HCT116 (cell line): Measurements from ENCODE around the gene ENOX1. TPM values are rescaled to one million over a fixed set of nuclear protein-coding genes. Genes with fewer than 3 reads are reported as not detected.

Experiments used
- ATAC-seq: fragments of 200-7000 bp; cut with Tn5 transposase; 2 replicates; pipeline ENCODE4 v1.9.1; 2020; ENCODE audit warnings: mild to moderate bottlenecking, moderate library complexity
- BruUV-seq: library from RNA; stranded (reverse); fragments of 400-500 nt; replicated peaks from 2 replicates; lab custom pipeline; 2021; lab: Mats Ljungman, UMichigan
- CTCF ChIA-PET: fragments of 300-600 bp; sonication (Branson Sonifier 250); formaldehyde crosslinking; loops from one replicate; lab custom pipeline; 2021; ENCODE audit warnings: antibody characterized with exemption; lab: Charles Lee
- POLR2A ChIA-PET: fragments of 300-600, 350-600 bp; sonication (Branson Sonifier 250); formaldehyde crosslinking; loops from one replicate; lab custom pipeline; 2021; ENCODE audit warnings: antibody characterized with exemption; lab: Charles Lee
- RAD21 ChIA-PET, 2 experiments: fragments of 300-600 bp; sonication (Branson Sonifier 250); formaldehyde crosslinking; loops; one replicate each; lab custom pipeline; 2023; ENCODE audit warnings: low total read pairs in 2 of 2; ENCODE audit not compliant: uncharacterized antibody in 2 of 2, unreplicated experiment in 2 of 2, low non-redundant PET in 1 of 2; lab: Charles Lee
- DNase-seq: peaks from one replicate; pipeline ENCODE4 v3.0.0-alpha.2; 2010; ENCODE audit warnings: low read depth, low spot score
- H2AFZ ChIP-seq: fragments of 200-600 bp; shearing (Covaris generic), sonication (generic); 2 replicates; pipeline ENCODE4 v1.6.1; 2017; ENCODE audit warnings: low read depth, mixed run types, mixed read lengths, antibody characterized with exemption, low read length; ENCODE audit not compliant: poor library complexity, severe bottlenecking
- H3K27ac ChIP-seq: 2 replicates; pipeline ENCODE4 v1.5.1; 2012; ENCODE audit warnings: low read depth, low read length
- H3K27me3 ChIP-seq: fragments of 200-600 bp; sonication (generic); 2 replicates; pipeline ENCODE4 v1.6.1; 2016; ENCODE audit warnings: mixed run types, low read length, mixed read lengths; ENCODE audit not compliant: insufficient read depth
- H3K36me3 ChIP-seq, 2 experiments: fragments of 200-500 bp in 1 of 2; fragments of 200-600 bp in 1 of 2; sonication (Bioruptor generic) in 1 of 2; sonication (generic) in 1 of 2; 2 replicates each; pipeline versions ENCODE4 v1.5.1 to v1.6.1; 2014 to 2016; ENCODE audit warnings: low read length in 2 of 2, inconsistent platforms in 1 of 2, mixed read lengths in 1 of 2, mixed run types in 1 of 2; ENCODE audit not compliant: insufficient read depth in 2 of 2, control insufficient read depth in 1 of 2
- H3K4me1 ChIP-seq, 2 experiments: fragments of 200-600 bp in 1 of 2; sonication (generic) in 1 of 2; 2 replicates each; pipeline versions ENCODE4 v1.5.1 to v1.6.1; 2012 to 2017; ENCODE audit warnings: low read length in 2 of 2, inconsistent platforms in 1 of 2, mild to moderate bottlenecking in 1 of 2, mixed read lengths in 1 of 2, mixed run types in 1 of 2, moderate library complexity in 1 of 2; ENCODE audit not compliant: insufficient read depth in 2 of 2, control insufficient read depth in 1 of 2
- H3K4me2 ChIP-seq: fragments of 200-600 bp; sonication (generic); 2 replicates; pipeline ENCODE4 v1.6.1; 2017; ENCODE audit warnings: mixed run types, low read length, mixed read lengths
- H3K4me3 ChIP-seq, 2 experiments: fragments of 200-600 bp in 1 of 2; sonication (generic) in 1 of 2; replicated peaks in 1 of 2; 2 replicates each; pipeline ENCODE4 v1.5.1; 2011 to 2016; ENCODE audit warnings: low read length in 2 of 2, control low read depth in 1 of 2, low read depth in 1 of 2, mild to moderate bottlenecking in 1 of 2, mixed read lengths in 1 of 2, mixed run types in 1 of 2
- H3K79me2 ChIP-seq: fragments of 200-600 bp; sonication (generic); 2 replicates; pipeline ENCODE4 v1.6.1; 2017; ENCODE audit warnings: mild to moderate bottlenecking, mixed run types, low read length, moderate library complexity, mixed read lengths; ENCODE audit not compliant: insufficient read depth
- H3K9ac ChIP-seq: fragments of 200-600 bp; sonication (generic); 2 replicates; pipeline ENCODE4 v1.6.1; 2016; ENCODE audit warnings: low read length, mixed read lengths
- H3K9me2 ChIP-seq: fragments of 200-600 bp; sonication (generic), shearing (Covaris generic); 2 replicates; pipeline ENCODE4 v1.6.1; 2017; ENCODE audit warnings: mixed run types, mild to moderate bottlenecking, moderate library complexity; ENCODE audit not compliant: insufficient read depth
- H3K9me3 ChIP-seq, 2 experiments: fragments of 200-500 bp in 1 of 2; fragments of 200-600 bp in 1 of 2; sonication (Bioruptor generic) in 1 of 2; sonication (generic) in 1 of 2; 2 replicates each; pipeline ENCODE4 v1.6.1; 2014 to 2017; ENCODE audit warnings: low read length in 2 of 2, mixed read lengths in 2 of 2, inconsistent platforms in 1 of 2, low read depth in 1 of 2, mild to moderate bottlenecking in 1 of 2, mixed run types in 1 of 2, moderate library complexity in 1 of 2; ENCODE audit not compliant: control insufficient read depth in 1 of 2, insufficient read depth in 1 of 2
- H4K20me1 ChIP-seq: fragments of 200-600 bp; sonication (generic), shearing (Covaris generic); 2 replicates; pipeline ENCODE4 v1.6.1; 2017; ENCODE audit warnings: mixed run types, mild to moderate bottlenecking, moderate library complexity; ENCODE audit not compliant: insufficient read depth
- CBX3 ChIP-seq: IDR thresholded peaks from 2 replicates; pipeline ENCODE4 v1.6.1; 2012; ENCODE audit warnings: low read depth
- EZH2 ChIP-seq: fragments of 200-600 bp; sonication (generic); IDR thresholded peaks from 2 replicates; pipeline ENCODE4 v1.6.1; 2017; ENCODE audit warnings: antibody characterized with exemption, mixed run types
- JUND ChIP-seq: IDR thresholded peaks from 2 replicates; pipeline ENCODE4 v1.6.1; 2012
- RAD21 ChIP-seq: IDR thresholded peaks from 2 replicates; pipeline ENCODE4 v1.6.1; 2012; ENCODE audit warnings: low read depth, mild to moderate bottlenecking
- SP1 ChIP-seq: IDR thresholded peaks from 2 replicates; pipeline ENCODE4 v1.6.1; 2012; ENCODE audit warnings: low read depth
- TCF7L2 ChIP-seq: IDR thresholded peaks from 2 replicates; pipeline ENCODE4 v1.7.0; 2011; ENCODE audit warnings: borderline replicate concordance, inconsistent platforms; ENCODE audit not compliant: insufficient read depth, insufficient read length; ENCODE audit errors: extremely low read depth
- YY1 ChIP-seq: IDR thresholded peaks from 2 replicates; pipeline ENCODE4 v1.6.1; 2011; ENCODE audit warnings: low read length, low read depth, moderate library complexity, mild to moderate bottlenecking; ENCODE audit not compliant: insufficient replicate concordance; ENCODE audit errors: extremely low read depth
- ZFX ChIP-seq: fragments of 450-650 bp; IDR thresholded peaks from 2 replicates; pipeline ENCODE4 v1.6.1; 2017
- ZNF274 ChIP-seq: fragments of 200-500 bp; sonication (Bioruptor generic); IDR thresholded peaks from 2 replicates; pipeline ENCODE4 v1.6.1; 2014; ENCODE audit warnings: mild to moderate bottlenecking, low read depth, low read length, inconsistent platforms
- intact Hi-C: fragments of 100-400 bp; cut with micrococcal nuclease; formaldehyde crosslinking; loops from 2 replicates; pipeline ENCODE4 v1.10.0; 2022
- total RNA-seq: library from RNA; stranded (reverse); gene quantifications from one replicate; pipeline ENCODE4 v1.2.1, GENCODE V29; 2021; ENCODE audit not compliant: unreplicated experiment
- TF ChIP-seq, protein P1 (sequence below): IDR thresholded peaks from 2 replicates; pipeline ENCODE4 v1.6.1; 2012
- TF ChIP-seq, protein P2 (sequence below): IDR thresholded peaks from 2 replicates; pipeline ENCODE4 v1.6.1; 2012; ENCODE audit warnings: low read depth

Gene ENOX1
- total RNA-seq, 1 experiment from 2014 or later, result 4.5 TPM

DNA sequence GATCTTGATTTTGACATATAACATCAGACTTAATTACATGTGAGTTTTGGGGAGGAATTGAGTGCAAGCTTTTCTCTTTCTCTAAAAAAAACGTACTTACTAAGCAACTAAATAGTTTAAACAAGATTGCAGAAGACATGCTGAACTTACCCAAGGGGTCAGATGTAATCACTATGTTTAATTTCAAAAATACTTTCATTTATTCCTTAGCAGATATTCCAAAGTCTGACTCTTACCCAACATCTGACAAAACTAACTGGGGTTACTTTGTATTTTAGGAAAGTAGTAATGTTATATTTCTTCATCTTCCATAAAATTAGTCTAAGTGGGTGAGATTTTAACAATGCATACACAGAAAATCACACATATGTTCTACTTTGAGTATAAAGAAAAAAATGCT, 493.2 kb downstream of the ENOX1 start:
- Histone ChIP-seq H3K36me3 (no peaks in the 10 kb centered on the region), H3K9me2 (no peaks in the 10 kb centered on the region), H2AFZ (no peak overlapping the region), H4K20me1 (no peaks in the 10 kb centered on the region), H3K79me2 (no peaks in the 10 kb centered on the region), H3K27ac (no peak overlapping the region), H3K9me3 (no peaks in the 10 kb centered on the region), H3K27me3 (no peaks in the 10 kb centered on the region), H3K4me1 (no peaks in the 10 kb centered on the region), H3K9ac (no peak overlapping the region), H3K4me3 (no peak overlapping the region), H3K4me2 (no peak overlapping the region)
- ChIA-PET CTCF (no interaction called here), POLR2A (no interaction called here), RAD21 (no interaction called here)
- intact Hi-C loops, result no loop called here
- ATAC-seq (no peak), DNase-seq (no peak)
- BruUV-seq, result no TSS peak
- TF ChIP-seq, protein P1, sequence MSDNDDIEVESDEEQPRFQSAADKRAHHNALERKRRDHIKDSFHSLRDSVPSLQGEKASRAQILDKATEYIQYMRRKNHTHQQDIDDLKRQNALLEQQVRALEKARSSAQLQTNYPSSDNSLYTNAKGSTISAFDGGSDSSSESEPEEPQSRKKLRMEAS, result no peak

DNA sequence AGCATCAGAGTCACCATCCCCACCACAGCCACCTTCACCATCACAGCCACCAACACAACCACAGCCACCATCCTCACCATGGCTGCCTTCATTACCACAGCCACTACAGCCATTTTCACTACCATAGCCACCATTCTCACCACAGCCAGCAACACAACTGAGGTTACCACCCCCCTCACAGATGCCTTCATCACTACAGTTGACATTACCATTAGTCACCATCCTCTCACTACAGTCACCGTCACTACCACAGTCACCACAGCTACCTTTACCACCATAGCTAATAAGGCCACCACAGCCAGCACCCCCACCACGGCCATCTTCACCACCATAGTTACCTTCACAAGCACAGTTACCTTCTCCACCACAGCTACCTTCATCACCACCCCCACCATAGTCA, 493.8 kb downstream of the ENOX1 start:
- POLR2A ChIA-PET, result no interaction called here
- ATAC-seq (no peak), DNase-seq (no peak)
- H3K9ac ChIP-seq, result no peak overlapping the region
- no peak overlapping the region for H3K4me2 ChIP-seq
- H3K27me3 ChIP-seq, result no peaks in the 10 kb centered on the region
- RAD21 ChIA-PET, result no interaction called here
- no peak overlapping the region for H3K4me3 ChIP-seq
- H3K27ac ChIP-seq, result no peak overlapping the region
- TF ChIP-seq, protein P2, sequence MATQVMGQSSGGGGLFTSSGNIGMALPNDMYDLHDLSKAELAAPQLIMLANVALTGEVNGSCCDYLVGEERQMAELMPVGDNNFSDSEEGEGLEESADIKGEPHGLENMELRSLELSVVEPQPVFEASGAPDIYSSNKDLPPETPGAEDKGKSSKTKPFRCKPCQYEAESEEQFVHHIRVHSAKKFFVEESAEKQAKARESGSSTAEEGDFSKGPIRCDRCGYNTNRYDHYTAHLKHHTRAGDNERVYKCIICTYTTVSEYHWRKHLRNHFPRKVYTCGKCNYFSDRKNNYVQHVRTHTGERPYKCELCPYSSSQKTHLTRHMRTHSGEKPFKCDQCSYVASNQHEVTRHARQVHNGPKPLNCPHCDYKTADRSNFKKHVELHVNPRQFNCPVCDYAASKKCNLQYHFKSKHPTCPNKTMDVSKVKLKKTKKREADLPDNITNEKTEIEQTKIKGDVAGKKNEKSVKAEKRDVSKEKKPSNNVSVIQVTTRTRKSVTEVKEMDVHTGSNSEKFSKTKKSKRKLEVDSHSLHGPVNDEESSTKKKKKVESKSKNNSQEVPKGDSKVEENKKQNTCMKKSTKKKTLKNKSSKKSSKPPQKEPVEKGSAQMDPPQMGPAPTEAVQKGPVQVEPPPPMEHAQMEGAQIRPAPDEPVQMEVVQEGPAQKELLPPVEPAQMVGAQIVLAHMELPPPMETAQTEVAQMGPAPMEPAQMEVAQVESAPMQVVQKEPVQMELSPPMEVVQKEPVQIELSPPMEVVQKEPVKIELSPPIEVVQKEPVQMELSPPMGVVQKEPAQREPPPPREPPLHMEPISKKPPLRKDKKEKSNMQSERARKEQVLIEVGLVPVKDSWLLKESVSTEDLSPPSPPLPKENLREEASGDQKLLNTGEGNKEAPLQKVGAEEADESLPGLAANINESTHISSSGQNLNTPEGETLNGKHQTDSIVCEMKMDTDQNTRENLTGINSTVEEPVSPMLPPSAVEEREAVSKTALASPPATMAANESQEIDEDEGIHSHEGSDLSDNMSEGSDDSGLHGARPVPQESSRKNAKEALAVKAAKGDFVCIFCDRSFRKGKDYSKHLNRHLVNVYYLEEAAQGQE, result no peak
- TF ChIP-seq RAD21 (no peak), SP1 (no peak), ZNF274 (no peak), ZFX (no peak), JUND (no peak), EZH2 (no peak), TCF7L2 (no peak), YY1 (no peak), CBX3 (no peak)
- no peak overlapping the region for H2AFZ ChIP-seq
- CTCF ChIA-PET, result no interaction called here
- H3K79me2 ChIP-seq, result no peaks in the 10 kb centered on the region
- H3K36me3 ChIP-seq, result no peaks in the 10 kb centered on the region
- no peaks in the 10 kb centered on the region for H4K20me1 ChIP-seq
- intact Hi-C loops, result no loop called here
- no peaks in the 10 kb centered on the region for H3K9me2 ChIP-seq
- no TSS peak for BruUV-seq
- H3K4me1 ChIP-seq, result no peaks in the 10 kb centered on the region
- H3K9me3 ChIP-seq, result no peaks in the 10 kb centered on the region
